Urothelium cell line (cell line): ENCODE data around the gene CHIC2.
"Not testable (repeated sequence)": the region's sequence is repeated elsewhere in the genome, so short reads cannot be mapped to it uniquely, and the experiment has no call there.

Experiments
- DNase-seq: peaks from one replicate; pipeline ENCODE4 v3.0.0; 2011; ENCODE audit warnings: low spot score, mixed read lengths
- FAIRE-seq: peaks from 2 replicates; lab custom pipeline; 2011; peaks lifted over from hg19 to GRCh38; lab: Jason Lieb, UNC

Gene CHIC2

GRCh38 chr4:54064317-54065111 lies at the start of gene CHIC2:
TSS of gene CHIC2 (minus strand) at chr4:54064605. CDS start at chr4:54064300, 305 bp downstream.
- peak; percentile 97 for DNase-seq
- FAIRE-seq, result peak; percentile 94

GRCh38 chr4:54113206-54113605 lies 48.8 kb upstream of the CHIC2 start:
- DNase-seq, FAIRE-seq: not testable (repeated sequence)

- DNase-seq (no peak), FAIRE-seq (no peak)
Measured at GRCh38 chr4:54110019-54110416, 45.6 kb upstream of the CHIC2 start.

GRCh38 chr4:54109241-54110018 lies 45.0 kb upstream of the CHIC2 start:
- DNase-seq (no peak), FAIRE-seq (no peak)

- FAIRE-seq, result no peak
Measured at GRCh38 chr4:54107951-54108748, 43.7 kb upstream of the CHIC2 start.

GRCh38 chr4:54104907-54105306 lies 40.5 kb upstream of the CHIC2 start:
- FAIRE-seq, result no peak
- no peak for DNase-seq

More at GRCh38 chr4:54107951-54108748, 43.7 kb upstream of the CHIC2 start:
- DNase-seq, result no peak

- DNase-seq (no peak), FAIRE-seq (no peak)
Measured at GRCh38 chr4:54103190-54103574, 38.8 kb upstream of the CHIC2 start.

GRCh38 chr4:54102531-54103106 lies 38.2 kb upstream of the CHIC2 start:
- FAIRE-seq, result no peak
- DNase-seq, result no peak

- DNase-seq (no peak), FAIRE-seq (no peak)
Measured at GRCh38 chr4:54101190-54102041, 37.0 kb upstream of the CHIC2 start.

- no peak for DNase-seq
- FAIRE-seq, result peak; percentile 44
Measured at GRCh38 chr4:54100595-54101189, 36.3 kb upstream of the CHIC2 start.

GRCh38 chr4:54099748-54100574 lies 35.6 kb upstream of the CHIC2 start, which contains the start of gene GSX2:
TSS of gene GSX2 (plus strand) at chr4:54100163. CDS start at chr4:54100345, 182 bp downstream.
- DNase-seq (peak; percentile 72), FAIRE-seq (no peak)

- FAIRE-seq, result peak; percentile 13
Measured at GRCh38 chr4:54099287-54099747, 34.9 kb upstream of the CHIC2 start.

GRCh38 chr4:54098375-54098774 lies 34.0 kb upstream of the CHIC2 start:
- FAIRE-seq (no peak), DNase-seq (no peak)

More at GRCh38 chr4:54099287-54099747, 34.9 kb upstream of the CHIC2 start:
- DNase-seq, result no peak

- DNase-seq (no peak), FAIRE-seq (no peak)
Measured at GRCh38 chr4:54097152-54097551, 32.7 kb upstream of the CHIC2 start.

GRCh38 chr4:54096295-54096962 lies 32.0 kb upstream of the CHIC2 start:
- no peak for FAIRE-seq

GRCh38 chr4:54095110-54095825 lies 30.9 kb upstream of the CHIC2 start:
- no peak for FAIRE-seq

More at GRCh38 chr4:54096295-54096962, 32.0 kb upstream of the CHIC2 start:
- DNase-seq, result no peak

GRCh38 chr4:54094451-54094850 lies 30.0 kb upstream of the CHIC2 start:
- peak; percentile 66 for DNase-seq
- peak; percentile 5 for FAIRE-seq

More at GRCh38 chr4:54095110-54095825, 30.9 kb upstream of the CHIC2 start:
- DNase-seq, result no peak
